Uterus (tissue), 4 donors: ENCODE measurements around the gene PNMA8A. TPM values are rescaled to one million over a fixed set of nuclear protein-coding genes. Genes with fewer than 3 reads are reported as not detected.

Experiments used
- DNase-seq, 2 donors: peaks; one replicate each; pipeline ENCODE4 v3.0.0-alpha.2; 2019 to 2020
- H3K27ac ChIP-seq, 2 donors: fragments of 200-600 bp; sonication (generic); 1 replicate in 1 of 2; 2 replicates in 1 of 2; pipeline ENCODE4 v1.5.1; 2016 to 2018
- H3K27me3 ChIP-seq, 2 donors: fragments of 200-600 bp; sonication (generic); one replicate each; pipeline ENCODE4 v1.5.1; 2018 to 2019; ENCODE audit warnings: control low read depth in 1 of 2
- H3K36me3 ChIP-seq, 2 donors: fragments of 200-600 bp; sonication (generic); one replicate each; pipeline ENCODE4 v1.5.1; 2019; ENCODE audit warnings: control low read depth in 1 of 2
- H3K4me1 ChIP-seq, 2 donors: fragments of 200-600 bp; sonication (generic); one replicate each; pipeline ENCODE4 v1.5.1; 2018 to 2019; ENCODE audit warnings: control low read depth in 1 of 2
- H3K4me3 ChIP-seq, 2 donors: fragments of 200-600 bp; sonication (generic); 1 replicate in 1 of 2; 2 replicates in 1 of 2; pipeline ENCODE4 v1.5.1; 2018 to 2019; ENCODE audit warnings: mild to moderate bottlenecking in 1 of 2
- H3K9me3 ChIP-seq, 2 donors: fragments of 200-600 bp; sonication (generic); one replicate each; pipeline ENCODE4 v1.5.1; 2019; ENCODE audit warnings: control low read depth in 1 of 2
- CTCF ChIP-seq, 4 experiments: fragments of 200-600 bp in 2 of 4; fragments of 450-650 bp in 2 of 4; sonication (generic) in 2 of 4; IDR thresholded peaks; one replicate each; pipeline ENCODE4 v1.5.1; 2016 to 2019; ENCODE audit warnings: antibody characterized with exemption in 4 of 4, mild to moderate bottlenecking in 2 of 4, moderate library complexity in 1 of 4
- POLR2A ChIP-seq, 2 donors: fragments of 450-650 bp; IDR thresholded peaks; one replicate each; pipeline ENCODE4 v1.6.1; 2016; ENCODE audit warnings: antibody characterized with exemption in 2 of 2, mild to moderate bottlenecking in 1 of 2, moderate library complexity in 1 of 2
- intact Hi-C: fragments of 100-400 bp; cut with DNase I; formaldehyde crosslinking; loops from one replicate; pipeline ENCODE4 v1.15.1; 2023; ENCODE audit warnings: low total_unique reads
- total RNA-seq, 4 donors: library from RNA; depleted of rRNA in 3 of 4; stranded (reverse); fragments of >200 nt in 3 of 4; gene quantifications; one replicate each; pipeline versions ENCODE4 v1.1.0 to v1.2.4, GENCODE V29; 2014 to 2023
- donor health status: DM: yes; HTN: yes; CAD: no.

Gene PNMA8A
- total RNA-seq, 4 donors from 2014 or later: 8.7 to 69.7 (median 16.1) TPM

GRCh38 chr19:46454244-46454643 lies 17.1 kb downstream of the PNMA8A start:
- no peak for TF ChIP-seq CTCF (IDR thresholded peaks at IDR 0.05)
- TF ChIP-seq POLR2A (IDR thresholded peaks at IDR 0.05): no peak
- H3K27ac ChIP-seq: no peak overlapping the region
- H3K36me3 ChIP-seq: no peaks in the 10 kb centered on the region
- H3K4me3 ChIP-seq: no peak overlapping the region
- no peaks in the 10 kb centered on the region for H3K27me3 ChIP-seq
- intact Hi-C loops: no loop called here
- no peaks in the 10 kb centered on the region for H3K9me3 ChIP-seq
- no peak for DNase-seq
- H3K4me1 ChIP-seq: no peaks in the 10 kb centered on the region

GRCh38 chr19:46453661-46454060 lies 17.7 kb downstream of the PNMA8A start:
- DNase-seq: no peak
- no peaks in the 10 kb centered on the region for H3K4me1 ChIP-seq
- no peaks in the 10 kb centered on the region for H3K9me3 ChIP-seq
- no peaks in the 10 kb centered on the region for H3K36me3 ChIP-seq
- TF ChIP-seq POLR2A (IDR thresholded peaks at IDR 0.05): no peak
- no peak for TF ChIP-seq CTCF (IDR thresholded peaks at IDR 0.05)
- intact Hi-C loops: no loop called here
- H3K4me3 ChIP-seq: no peak overlapping the region
- H3K27ac ChIP-seq: no peak overlapping the region
- H3K27me3 ChIP-seq: no peaks in the 10 kb centered on the region

- H3K27me3 ChIP-seq: no peaks in the 10 kb centered on the region
Measured at GRCh38 chr19:46452186-46452585, 19.2 kb downstream of the PNMA8A start.

GRCh38 chr19:46451352-46451751 lies 20.0 kb downstream of the PNMA8A start:
- H3K36me3 ChIP-seq: no peaks in the 10 kb centered on the region
- intact Hi-C loops: no loop called here
- H3K27ac ChIP-seq: no peak overlapping the region
- TF ChIP-seq CTCF (IDR thresholded peaks at IDR 0.05) (no peak), POLR2A (IDR thresholded peaks at IDR 0.05) (no peak)
- no peak overlapping the region for H3K4me3 ChIP-seq
- no peaks in the 10 kb centered on the region for H3K4me1 ChIP-seq
- no peaks in the 10 kb centered on the region for H3K27me3 ChIP-seq
- DNase-seq: no peak
- H3K9me3 ChIP-seq: no peaks in the 10 kb centered on the region

More at GRCh38 chr19:46452186-46452585, 19.2 kb downstream of the PNMA8A start:
- no peak overlapping the region for H3K27ac ChIP-seq
- intact Hi-C loops: no loop called here
- H3K9me3 ChIP-seq: no peaks in the 10 kb centered on the region
- no peaks in the 10 kb centered on the region for H3K4me1 ChIP-seq
- TF ChIP-seq POLR2A (IDR thresholded peaks at IDR 0.05) (no peak), CTCF (IDR thresholded peaks at IDR 0.05) (no peak)
- no peak overlapping the region for H3K4me3 ChIP-seq
- H3K36me3 ChIP-seq: no peaks in the 10 kb centered on the region
- no peak for DNase-seq

GRCh38 chr19:46450737-46451136 lies 20.6 kb downstream of the PNMA8A start:
- H3K27me3 ChIP-seq: no peaks in the 10 kb centered on the region

More at GRCh38 chr19:46450737-46451136, 20.6 kb downstream of the PNMA8A start:
- intact Hi-C loops: no loop called here
- DNase-seq: no peak
- TF ChIP-seq CTCF (IDR thresholded peaks at IDR 0.05): no peak
- no peak for TF ChIP-seq POLR2A (IDR thresholded peaks at IDR 0.05)
- no peaks in the 10 kb centered on the region for H3K4me1 ChIP-seq
- H3K36me3 ChIP-seq: no peaks in the 10 kb centered on the region
- no peak overlapping the region for H3K27ac ChIP-seq
- no peaks in the 10 kb centered on the region for H3K9me3 ChIP-seq
- H3K4me3 ChIP-seq: no peak overlapping the region
